Stimulated activated CD4-positive, alpha-beta T cell treated with anti-CD3 and anti-CD28 coated beads, Interleukin-1b, Interleukin-23, amount 100 ng/mL, for 1 hour (primary cell): ENCODE data around the gene PSPC1.

Experiments used
- DNase-seq, 2 donors: peaks; one replicate each; pipeline ENCODE4 v3.0.0-alpha.2; 2020; ENCODE audit warnings: low read depth in 2 of 2

The PSPC1 gene

DNA sequence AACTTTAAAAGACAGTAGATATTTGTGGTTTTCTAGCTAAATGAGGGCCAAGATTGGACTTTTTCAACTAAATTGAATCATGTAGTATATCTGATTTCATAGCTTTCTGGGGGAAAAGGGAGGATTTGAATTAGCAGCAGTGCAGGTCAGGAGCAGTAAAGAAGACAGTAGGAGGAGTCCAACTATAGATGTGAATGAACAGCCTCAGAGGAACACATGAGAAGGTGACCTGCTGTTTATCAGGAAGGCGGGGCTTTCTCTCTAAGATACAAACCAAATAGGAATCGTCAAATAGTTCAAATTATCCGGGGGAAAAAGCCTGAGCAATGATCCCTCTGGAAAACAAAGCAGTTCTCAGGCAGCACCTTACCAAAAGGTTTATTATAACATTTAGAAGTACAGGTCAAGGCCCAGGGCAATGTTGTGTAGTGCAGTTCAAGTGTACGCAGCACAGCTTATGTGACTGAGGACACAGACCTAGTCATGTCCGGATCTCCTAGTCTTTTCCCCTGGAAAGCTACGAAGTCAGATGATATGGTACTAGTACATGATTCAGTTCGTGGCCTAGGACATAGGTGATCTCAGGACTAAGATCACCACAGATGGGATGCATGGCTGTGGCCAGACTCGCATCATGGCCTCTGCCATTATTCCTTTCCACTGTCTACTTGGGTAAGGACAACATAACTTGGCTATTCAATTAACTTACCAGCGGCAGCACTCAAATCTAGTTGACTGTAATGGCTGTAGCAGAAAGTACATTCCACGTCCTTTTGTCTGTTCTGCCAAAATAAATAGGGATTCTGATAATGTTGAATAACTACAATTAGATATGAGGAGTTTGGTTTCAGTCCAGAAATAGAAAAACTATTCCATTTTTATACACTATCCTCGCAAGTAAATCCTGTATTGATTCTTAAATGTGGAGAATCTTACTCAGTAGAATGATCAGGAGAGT is 109.0 kb downstream of the PSPC1 start:
- DNase-seq = no peak

DNA sequence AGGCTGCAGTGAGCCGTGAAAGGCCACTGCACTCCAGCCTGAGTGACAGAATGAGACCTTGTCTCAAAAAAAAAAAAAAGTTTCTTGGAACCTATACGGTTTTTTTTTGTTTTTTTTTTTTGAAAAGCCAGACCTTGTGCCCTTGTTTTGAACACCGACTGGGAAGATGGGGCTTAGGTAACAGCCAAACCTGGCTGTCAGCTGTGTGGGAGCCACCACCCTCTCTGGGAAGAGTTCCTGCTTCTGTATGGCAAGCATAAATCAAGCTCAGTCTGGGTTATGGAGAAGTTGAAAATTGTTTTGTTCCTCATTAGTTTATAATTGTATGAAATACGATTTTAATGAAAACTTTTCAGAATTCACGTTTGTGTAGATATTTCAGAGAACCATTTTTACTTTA is 109.8 kb downstream of the PSPC1 start:
- no peak for DNase-seq

DNA sequence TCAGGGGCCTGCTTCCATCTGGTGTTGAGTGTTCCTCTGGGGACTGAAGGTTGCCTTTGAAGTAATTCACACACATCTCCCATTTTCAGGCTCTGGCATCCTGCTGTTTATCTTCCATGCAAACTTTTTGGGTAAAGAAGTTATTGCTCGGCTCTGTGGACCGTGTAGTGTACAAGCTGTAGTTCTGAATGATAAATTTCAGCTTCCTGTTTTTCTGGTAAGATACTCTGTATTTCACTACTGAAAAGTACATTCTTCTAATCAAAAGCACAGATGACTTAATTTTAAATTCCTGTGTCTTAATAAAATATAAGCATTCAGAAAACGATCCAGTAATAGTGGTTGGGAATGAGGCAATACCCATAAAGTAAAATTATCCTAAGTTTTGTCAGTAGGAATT is 112.6 kb downstream of the PSPC1 start:
- DNase-seq = no peak

DNA sequence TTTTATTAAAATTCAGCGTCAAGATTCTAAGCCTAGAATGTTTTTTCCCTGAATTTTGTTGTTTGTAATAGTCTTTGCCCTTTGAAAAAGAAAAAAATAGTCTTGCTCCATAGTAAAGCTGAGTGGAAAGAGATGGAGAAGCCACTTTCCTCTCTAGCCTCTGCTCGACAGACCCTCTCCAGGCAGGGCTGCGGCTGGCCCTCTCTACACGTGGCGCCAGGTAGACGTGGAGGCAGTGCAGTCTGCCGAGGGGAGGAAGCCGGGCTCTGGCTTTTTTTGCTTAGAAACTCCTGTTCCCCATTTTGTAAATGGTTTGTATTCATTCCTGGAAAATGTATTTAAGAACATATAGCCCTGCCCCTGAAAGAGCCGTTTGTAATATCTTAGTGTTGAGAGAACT is 114.0 kb downstream of the PSPC1 start:
- DNase-seq = no peak

DNA sequence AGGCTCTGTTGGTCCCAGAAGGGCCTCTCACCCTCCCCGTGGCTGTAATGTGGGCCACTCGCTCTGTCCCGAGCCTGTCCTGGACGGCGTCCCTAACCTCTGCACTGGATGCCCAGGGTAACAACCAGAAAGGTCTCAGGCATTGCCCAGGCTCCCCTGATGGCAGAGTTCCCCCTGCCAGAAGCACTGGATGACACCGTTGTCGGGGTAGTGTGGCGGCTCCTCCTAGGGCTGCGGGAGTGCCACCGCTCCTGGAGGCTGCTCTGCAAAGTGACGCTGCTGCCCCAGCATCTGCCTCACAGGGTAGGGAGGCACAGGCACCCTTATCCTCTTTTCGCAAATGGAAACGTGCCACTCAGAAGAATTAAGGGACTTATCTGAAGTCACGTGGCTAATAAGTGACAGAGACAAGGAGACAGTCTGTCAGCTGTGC is 117.3 kb downstream of the PSPC1 start:
- no peak for DNase-seq

DNA sequence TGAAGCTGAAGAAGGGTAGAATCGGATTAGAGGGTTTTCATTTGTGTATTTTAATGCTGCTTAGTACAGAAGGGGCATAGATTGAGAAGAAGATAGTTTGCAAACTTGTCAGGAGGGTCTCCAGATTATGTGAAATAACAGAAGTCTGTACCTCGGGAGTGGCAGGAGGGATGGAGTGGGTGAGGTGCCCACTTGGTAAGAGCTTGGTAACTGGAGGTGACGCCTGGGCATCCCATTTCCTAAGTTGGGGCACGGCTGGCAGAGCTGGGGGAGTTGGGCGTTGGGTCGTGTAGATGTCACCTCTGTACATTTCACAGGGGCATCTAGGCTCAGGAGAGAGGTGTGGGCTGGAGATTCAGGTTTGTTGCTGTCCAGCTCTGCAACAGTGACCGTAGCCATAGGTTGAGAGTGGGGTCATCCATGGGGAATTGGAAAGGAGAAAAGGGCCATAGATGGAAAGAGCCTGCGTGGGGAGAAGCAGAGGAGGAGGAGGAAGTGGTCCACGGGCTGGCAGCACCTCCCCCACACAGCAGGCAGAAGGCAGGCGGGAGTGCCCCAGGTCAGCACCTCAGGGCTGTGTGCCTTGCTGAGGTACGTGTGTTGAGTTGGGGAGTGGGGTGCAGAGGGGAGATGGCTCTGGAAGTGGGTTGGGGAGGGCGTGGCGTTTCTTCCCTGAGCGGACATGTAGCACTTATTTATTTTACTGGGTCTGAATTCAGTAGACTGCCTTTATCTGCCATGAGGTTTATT is 118.1 kb downstream of the PSPC1 start:
- no peak for DNase-seq

DNA sequence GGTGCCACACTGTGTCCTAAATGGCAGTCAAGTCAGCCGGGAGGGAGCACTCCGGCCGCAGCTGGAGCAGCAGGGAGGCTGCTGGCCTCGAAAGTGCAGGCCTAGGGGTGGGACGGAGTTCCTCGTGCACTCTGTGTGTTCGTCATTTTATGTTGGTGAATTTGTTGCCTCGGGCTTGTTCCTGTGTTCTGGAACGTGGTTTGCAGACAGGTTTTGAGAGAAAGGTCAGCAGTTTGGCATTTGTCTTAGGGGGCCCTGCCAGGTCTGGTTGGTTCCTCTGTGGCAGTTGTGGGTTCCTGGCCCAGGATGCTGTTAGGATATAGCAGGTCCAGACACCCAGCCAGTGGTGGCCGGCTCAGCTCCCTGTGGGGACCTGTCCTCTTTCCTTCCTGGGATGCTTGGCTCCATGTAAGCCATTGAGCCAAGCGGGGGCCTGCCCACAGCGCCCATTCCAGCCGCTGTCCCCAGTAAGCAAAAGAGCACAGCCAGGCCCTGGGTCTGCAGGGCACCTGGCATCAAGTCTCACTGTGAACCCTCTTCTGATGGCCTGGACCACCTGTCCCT is 119.2 kb downstream of the PSPC1 start:
- DNase-seq = no peak

DNA sequence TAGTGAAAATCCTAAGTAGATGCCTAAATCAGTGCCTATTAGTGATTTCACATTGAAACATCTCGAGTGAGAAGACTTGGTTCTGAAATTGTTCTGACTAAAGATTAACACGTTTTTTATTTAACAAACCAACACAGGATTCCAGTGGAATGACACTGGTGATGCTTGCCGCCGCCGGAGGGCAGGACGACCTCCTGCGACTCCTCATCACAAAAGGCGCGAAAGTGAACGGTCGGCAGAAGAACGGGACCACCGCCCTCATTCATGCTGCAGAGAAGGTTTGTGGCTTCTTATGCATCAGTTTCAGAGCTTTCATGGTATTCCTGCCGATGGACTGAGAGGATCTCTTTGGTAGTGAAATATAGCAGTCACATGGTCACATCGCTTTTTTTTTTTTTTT is 121.2 kb downstream of the PSPC1 start:
- DNase-seq = no peak

DNA sequence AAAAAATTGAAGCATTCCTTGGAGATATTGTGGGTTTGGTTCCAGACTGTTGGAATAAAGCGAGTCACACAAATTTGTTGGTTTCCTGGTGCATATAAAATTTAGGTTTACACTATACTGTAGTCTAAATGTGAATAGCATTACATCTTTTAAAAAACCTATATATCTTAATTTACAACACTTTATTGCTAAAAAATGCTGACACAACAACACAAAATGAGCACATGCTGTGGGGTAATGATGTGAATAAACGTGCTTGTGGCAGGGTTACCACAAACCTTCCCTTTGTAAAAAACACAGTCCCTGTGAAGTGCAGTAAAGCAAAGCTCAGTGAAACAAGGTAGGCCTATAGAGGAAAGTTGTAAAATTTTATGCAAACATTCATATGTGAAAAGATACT is 121.6 kb downstream of the PSPC1 start:
- DNase-seq = no peak

DNA sequence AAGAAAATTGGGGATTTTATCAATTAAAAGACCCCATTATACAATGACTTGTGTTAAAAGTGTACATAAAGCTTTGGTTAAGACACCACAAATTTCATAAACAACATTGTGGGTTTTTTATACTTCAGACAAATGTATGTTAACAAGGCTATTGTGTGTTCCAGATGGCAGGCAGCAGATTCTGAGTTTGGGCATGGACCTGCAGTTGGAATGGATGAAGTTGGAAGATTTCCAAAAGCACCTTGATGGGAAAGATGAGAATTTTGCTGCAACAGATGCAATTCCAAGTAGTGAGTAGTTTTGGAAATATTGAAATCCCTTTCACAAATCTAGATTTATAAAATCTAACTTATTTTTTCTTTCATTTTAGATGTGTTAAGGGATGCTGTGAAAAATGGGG is 123.9 kb downstream of the PSPC1 start:
- DNase-seq = no peak

DNA sequence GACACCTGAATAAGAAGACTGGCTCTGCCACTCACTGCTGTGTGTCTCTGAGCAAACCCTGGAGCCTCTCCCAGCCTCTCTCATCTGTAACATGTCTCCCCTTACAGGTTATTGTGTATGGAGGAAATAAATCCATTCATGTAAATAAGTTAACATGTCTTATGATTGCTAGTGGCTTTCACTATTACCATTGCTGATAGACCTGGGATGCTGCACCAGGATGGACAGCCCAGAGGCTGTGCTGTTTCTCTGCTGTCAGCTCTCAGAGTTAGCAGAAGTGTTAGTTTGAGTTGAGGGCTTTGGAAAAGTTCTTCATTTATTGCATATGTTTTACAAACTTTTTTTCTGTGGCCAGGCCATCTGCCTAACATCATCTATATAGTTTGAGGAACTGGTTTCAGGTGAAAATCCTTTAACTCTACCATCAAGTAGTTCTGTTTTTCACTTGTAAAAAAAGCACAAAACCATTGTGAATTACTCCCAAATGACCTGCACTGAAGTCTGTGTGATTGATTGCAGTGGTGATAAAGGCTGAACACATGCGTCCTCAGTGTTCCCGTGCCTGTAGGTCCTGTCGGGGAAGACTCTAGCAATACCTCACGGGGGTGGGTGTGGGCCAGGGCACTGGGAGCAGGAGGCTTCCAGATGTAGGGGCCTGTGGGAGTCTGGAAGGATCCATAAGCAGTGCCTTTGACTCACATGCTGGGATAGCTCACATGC is 124.7 kb downstream of the PSPC1 start:
- DNase-seq = no peak
